ENCODE results near the gene XRCC6. TPM values are rescaled to one million over a fixed set of nuclear protein-coding genes. Genes with fewer than 3 reads are reported as not detected.

Gene XRCC6
- total and polyA plus RNA-seq, 2 of the 13 experiments (the other 11 are each of a cell fraction or from before 2014, with no cell fraction given), result 124 to 625 TPM

- TF ChIP-seq, protein P1, sequence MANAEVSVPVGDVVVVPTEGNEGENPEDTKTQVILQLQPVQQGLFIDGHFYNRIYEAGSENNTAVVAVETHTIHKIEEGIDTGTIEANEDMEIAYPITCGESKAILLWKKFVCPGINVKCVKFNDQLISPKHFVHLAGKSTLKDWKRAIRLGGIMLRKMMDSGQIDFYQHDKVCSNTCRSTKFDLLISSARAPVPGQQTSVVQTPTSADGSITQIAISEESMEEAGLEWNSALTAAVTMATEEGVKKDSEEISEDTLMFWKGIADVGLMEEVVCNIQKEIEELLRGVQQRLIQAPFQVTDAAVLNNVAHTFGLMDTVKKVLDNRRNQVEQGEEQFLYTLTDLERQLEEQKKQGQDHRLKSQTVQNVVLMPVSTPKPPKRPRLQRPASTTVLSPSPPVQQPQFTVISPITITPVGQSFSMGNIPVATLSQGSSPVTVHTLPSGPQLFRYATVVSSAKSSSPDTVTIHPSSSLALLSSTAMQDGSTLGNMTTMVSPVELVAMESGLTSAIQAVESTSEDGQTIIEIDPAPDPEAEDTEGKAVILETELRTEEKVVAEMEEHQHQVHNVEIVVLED (CRISPR knock-in tag; IDR thresholded peaks at IDR 0.05; ENCODE audit: borderline replicate concordance), result no peak
- TF ChIP-seq RNF219 (CRISPR knock-in tag; IDR thresholded peaks at IDR 0.05) (no peak), CBX5 (CRISPR knock-in tag; IDR thresholded peaks at IDR 0.05; ENCODE audit: borderline replicate concordance) (no peak), ZGPAT (CRISPR knock-in tag; IDR thresholded peaks at IDR 0.05) (peak; percentile 18; the same call in 1 of the 2 replicates), ATAD3A (CRISPR knock-in tag; IDR thresholded peaks at IDR 0.05) (no peak), ZNF264 (CRISPR knock-in tag; IDR thresholded peaks at IDR 0.05) (no peak), ATF3 (CRISPR knock-in tag; IDR thresholded peaks at IDR 0.05) (no peak), TCF12 (IDR thresholded peaks at IDR 0.05) (no peak), TCF12 (CRISPR knock-in tag; IDR thresholded peaks at IDR 0.05) (peak; percentile 14; the same call in 1 of the 2 replicates), HNF1A (IDR thresholded peaks at IDR 0.05; ENCODE audit: low read depth) (peak; percentile 38; the same call in 1 of the 2 replicates), HNF1A (CRISPR knock-in tag; IDR thresholded peaks at IDR 0.05; ENCODE audit: borderline replicate concordance) (no peak), NFIC (IDR thresholded peaks at IDR 0.05; ENCODE audit: low read length) (no peak), MEIS2 (CRISPR knock-in tag; IDR thresholded peaks at IDR 0.05) (no peak), GPN1 (CRISPR knock-in tag; IDR thresholded peaks at IDR 0.05; ENCODE audit: borderline replicate concordance) (no peak), ZNF331 (CRISPR knock-in tag; IDR thresholded peaks at IDR 0.05) (0 out of 2 replicates have a peak, but pooled peaks have one; percentile 33), ZNF572 (CRISPR knock-in tag; IDR thresholded peaks at IDR 0.05) (no peak), KDM5A (IDR thresholded peaks at IDR 0.05; ENCODE audit: borderline replicate concordance, low read length) (peak; percentile 54; the same call in 1 of the 2 replicates), NR3C1 (CRISPR knock-in tag; IDR thresholded peaks at IDR 0.05) (no peak), KLF11 (CRISPR knock-in tag; IDR thresholded peaks at IDR 0.05) (no peak), ZNF547 (CRISPR knock-in tag; IDR thresholded peaks at IDR 0.05) (no peak)
These were observed 31.5 kb upstream of the XRCC6 start, which contains the start of gene PMM1 (continued) for GRCh38 chr22:41589391-41590241.
